ENCODE measurements around the gene SEMA7A.
"Not testable (repeated sequence)": the region's sequence is repeated elsewhere in the genome, so short reads cannot be mapped to it uniquely, and the experiment has no call there.

The SEMA7A gene

GRCh38 chr15:74377831-74378766, 55.7 kb downstream of the SEMA7A start:
- FAIRE-seq (no peak), DNase-seq (ENCODE audit: insufficient read length, low spot score) (no peak)

GRCh38 chr15:74376825-74377581, 56.8 kb downstream of the SEMA7A start:
- FAIRE-seq (peak; percentile 21), DNase-seq (ENCODE audit: insufficient read length, low spot score) (no peak)

GRCh38 chr15:74376226-74376625, 57.5 kb downstream of the SEMA7A start:
- DNase-seq (ENCODE audit: insufficient read length, low spot score) = no peak
- FAIRE-seq = no peak

- DNase-seq (ENCODE audit: insufficient read length, low spot score) (peak; percentile 62), FAIRE-seq (peak; percentile 97)
Measured at GRCh38 chr15:74375303-74375693, 58.5 kb downstream of the SEMA7A start.

GRCh38 chr15:74374648-74375302, 59.0 kb downstream of the SEMA7A start:
- FAIRE-seq = no peak
- DNase-seq (ENCODE audit: insufficient read length, low spot score) = no peak

- DNase-seq (ENCODE audit: insufficient read length, low spot score) = peak; percentile 91
- peak; percentile 93 for FAIRE-seq
Measured at GRCh38 chr15:74373731-74374647, 59.8 kb downstream of the SEMA7A start.

- DNase-seq (ENCODE audit: insufficient read length, low spot score) (no peak), FAIRE-seq (no peak)
Measured at GRCh38 chr15:74373056-74373650, 60.6 kb downstream of the SEMA7A start.

- DNase-seq (ENCODE audit: insufficient read length, low spot score) (no peak), FAIRE-seq (no peak)
Measured at GRCh38 chr15:74370471-74370870, 63.3 kb downstream of the SEMA7A start.

- DNase-seq (ENCODE audit: insufficient read length, low spot score) (no peak), FAIRE-seq (no peak)
Measured at GRCh38 chr15:74369756-74370155, 64.0 kb downstream of the SEMA7A start.

GRCh38 chr15:74369084-74369745, 64.5 kb downstream of the SEMA7A start:
- FAIRE-seq = no peak
- no peak for DNase-seq (ENCODE audit: insufficient read length, low spot score)

- DNase-seq (ENCODE audit: insufficient read length, low spot score) (no peak), FAIRE-seq (no peak)
Measured at GRCh38 chr15:74368121-74368520, 65.6 kb downstream of the SEMA7A start.

GRCh38 chr15:74367296-74367854, 66.4 kb downstream of the SEMA7A start, which contains the start of gene CYP11A1:
CYP11A1 (minus strand) TSS chr15:74367646; CDS start chr15:74367585, 61 bp downstream.
- FAIRE-seq (no peak), DNase-seq (ENCODE audit: insufficient read length, low spot score) (no peak)

- no peak for DNase-seq (ENCODE audit: insufficient read length, low spot score)
- FAIRE-seq = no peak
Measured at GRCh38 chr15:74365598-74366445, 67.9 kb downstream of the SEMA7A start.

- FAIRE-seq = no peak
- no peak for DNase-seq (ENCODE audit: insufficient read length, low spot score)
Measured at GRCh38 chr15:74364936-74365597, 68.7 kb downstream of the SEMA7A start.

- FAIRE-seq = no peak
- no peak for DNase-seq (ENCODE audit: insufficient read length, low spot score)
Measured at GRCh38 chr15:74362482-74362881, 71.3 kb downstream of the SEMA7A start.

GRCh38 chr15:74360855-74361254, 72.9 kb downstream of the SEMA7A start:
- not testable (repeated sequence) for FAIRE-seq; DNase-seq (ENCODE audit: insufficient read length, low spot score)

GRCh38 chr15:74359376-74359775, 74.4 kb downstream of the SEMA7A start:
- DNase-seq (ENCODE audit: insufficient read length, low spot score); FAIRE-seq: not testable (repeated sequence)
